Measurements from ENCODE around the gene POLD1.

DNA sequence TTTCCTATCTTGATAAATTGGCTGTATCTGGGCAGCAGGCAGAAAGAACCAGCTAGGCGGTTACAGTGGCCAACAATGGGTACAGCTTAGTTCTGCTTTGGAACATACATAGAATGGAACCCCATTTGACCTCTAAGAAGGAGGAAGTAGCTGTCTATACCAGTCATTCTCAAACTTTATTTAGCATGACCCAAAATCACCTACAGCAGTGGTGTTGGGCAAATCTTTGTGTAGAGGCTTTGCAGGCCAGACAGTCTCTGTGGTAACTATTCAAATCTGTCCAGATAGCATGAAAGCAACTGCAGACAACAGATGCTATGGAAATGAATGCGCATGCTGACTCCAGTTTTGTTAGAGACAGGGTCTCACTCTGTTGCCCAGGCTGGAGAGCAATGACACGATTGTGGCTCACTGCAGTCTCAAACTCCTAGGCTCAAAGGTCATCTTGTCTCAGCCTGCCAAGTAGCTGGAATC, 43.0 kb upstream of the POLD1 start:
- TF ChIP-seq, protein P1, sequence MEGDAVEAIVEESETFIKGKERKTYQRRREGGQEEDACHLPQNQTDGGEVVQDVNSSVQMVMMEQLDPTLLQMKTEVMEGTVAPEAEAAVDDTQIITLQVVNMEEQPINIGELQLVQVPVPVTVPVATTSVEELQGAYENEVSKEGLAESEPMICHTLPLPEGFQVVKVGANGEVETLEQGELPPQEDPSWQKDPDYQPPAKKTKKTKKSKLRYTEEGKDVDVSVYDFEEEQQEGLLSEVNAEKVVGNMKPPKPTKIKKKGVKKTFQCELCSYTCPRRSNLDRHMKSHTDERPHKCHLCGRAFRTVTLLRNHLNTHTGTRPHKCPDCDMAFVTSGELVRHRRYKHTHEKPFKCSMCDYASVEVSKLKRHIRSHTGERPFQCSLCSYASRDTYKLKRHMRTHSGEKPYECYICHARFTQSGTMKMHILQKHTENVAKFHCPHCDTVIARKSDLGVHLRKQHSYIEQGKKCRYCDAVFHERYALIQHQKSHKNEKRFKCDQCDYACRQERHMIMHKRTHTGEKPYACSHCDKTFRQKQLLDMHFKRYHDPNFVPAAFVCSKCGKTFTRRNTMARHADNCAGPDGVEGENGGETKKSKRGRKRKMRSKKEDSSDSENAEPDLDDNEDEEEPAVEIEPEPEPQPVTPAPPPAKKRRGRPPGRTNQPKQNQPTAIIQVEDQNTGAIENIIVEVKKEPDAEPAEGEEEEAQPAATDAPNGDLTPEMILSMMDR (IDR thresholded peaks at IDR 0.05; ENCODE audit: low read depth, low read length), result no peak
- no peak for TF ChIP-seq EZH2phosphoT487 (IDR thresholded peaks at IDR 0.05; ENCODE audit: low read depth)

Data from OCI-LY3 (cell line).